HG03521 (cell line): ENCODE data around the gene ESRRG.

ENCODE experiments used
- ATAC-seq: cut with Tn5 transposase; IDR thresholded peaks from one replicate; pipeline ENCODE4 v1.9.1; 2021; ENCODE audit warnings: mild to moderate bottlenecking, moderate library complexity; ENCODE audit not compliant: unreplicated experiment

The ESRRG gene

GRCh38 chr1:216457356-216457755 lies 265.9 kb downstream of the ESRRG start:
- ATAC-seq: no peak

GRCh38 chr1:216456682-216457081 lies 266.5 kb downstream of the ESRRG start:
- ATAC-seq: no peak

GRCh38 chr1:216453777-216454176 lies 269.5 kb downstream of the ESRRG start:
- no peak for ATAC-seq
